A673 (cell line): Measurements from ENCODE around the gene CERS6. TPM values are rescaled to one million over a fixed set of nuclear protein-coding genes. Genes with fewer than 3 reads are reported as not detected.

ENCODE experiments used
- BruUV-seq: library from RNA; stranded (reverse); fragments of 400-500 nt; replicated peaks from 2 replicates; lab custom pipeline; 2021; lab: Mats Ljungman, UMichigan
- CTCF ChIA-PET: fragments of 300-600 bp; sonication (Branson Sonifier 250); formaldehyde crosslinking; loops from one replicate; lab custom pipeline; 2022; ENCODE audit warnings: antibody characterized with exemption; lab: Charles Lee
- POLR2A ChIA-PET: fragments of 300-600 bp; sonication (Branson Sonifier 250); formaldehyde crosslinking; loops from one replicate; lab custom pipeline; 2022; ENCODE audit warnings: antibody characterized with exemption; ENCODE audit not compliant: low non-redundant PET; lab: Charles Lee
- DNase-seq: peaks from one replicate; pipeline ENCODE4 v3.0.0-alpha.2; 2015; ENCODE audit warnings: low spot score
- H3K27ac ChIP-seq: fragments of 200-600 bp; sonication (generic); 2 replicates; pipeline ENCODE4 v1.5.1; 2016; ENCODE audit warnings: mixed run types, low read depth, mild to moderate bottlenecking, mixed read lengths, antibody characterized with exemption, low read length; ENCODE audit not compliant: poor library complexity, severe bottlenecking
- H3K27me3 ChIP-seq: fragments of 200-600 bp; sonication (generic); replicated peaks from 2 replicates; pipeline ENCODE4 v1.6.1; 2017; ENCODE audit warnings: mixed run types, low read depth, mild to moderate bottlenecking, mixed read lengths, antibody characterized with exemption, low read length; ENCODE audit not compliant: insufficient read depth, poor library complexity
- H3K36me3 ChIP-seq: fragments of 200-600 bp; sonication (generic); 2 replicates; pipeline ENCODE4 v1.6.1; 2016; ENCODE audit warnings: mixed run types, mild to moderate bottlenecking, mixed read lengths, antibody characterized with exemption, low read length; ENCODE audit not compliant: insufficient read depth, poor library complexity, severe bottlenecking
- H3K4me1 ChIP-seq: fragments of 200-600 bp; sonication (generic); 2 replicates; pipeline ENCODE4 v1.6.1; 2017; ENCODE audit warnings: mixed run types, mild to moderate bottlenecking, mixed read lengths, antibody characterized with exemption, low read length; ENCODE audit not compliant: insufficient read depth, poor library complexity, severe bottlenecking
- H3K4me3 ChIP-seq: fragments of 200-600 bp; sonication (generic); 2 replicates; pipeline ENCODE4 v1.5.1; 2016; ENCODE audit warnings: low read depth, mixed run types, mild to moderate bottlenecking, mixed read lengths, low read length; ENCODE audit not compliant: poor library complexity, severe bottlenecking
- H3K9me3 ChIP-seq: fragments of 200-600 bp; sonication (generic); 2 replicates; pipeline ENCODE4 v1.6.1; 2016; ENCODE audit warnings: mixed run types, low read depth, mild to moderate bottlenecking, mixed read lengths, antibody characterized with exemption, low read length; ENCODE audit not compliant: poor library complexity, severe bottlenecking
- CTCF ChIP-seq: fragments of 300-800, 200-600 bp; sonication (generic); conservative IDR thresholded peaks from 2 replicates; pipeline ENCODE4 v1.5.1; 2017; ENCODE audit warnings: low read depth, mild to moderate bottlenecking, antibody characterized with exemption, low read length, moderate library complexity, mixed read lengths
- EZH2 ChIP-seq: fragments of 200-600 bp; sonication (generic); IDR thresholded peaks from 2 replicates; pipeline ENCODE4 v1.6.1; 2017; ENCODE audit warnings: borderline replicate concordance, low read depth, mild to moderate bottlenecking, mixed read lengths, antibody characterized with exemption, low read length; ENCODE audit not compliant: poor library complexity, severe bottlenecking
- intact Hi-C: fragments of 100-400 bp; cut with micrococcal nuclease; formaldehyde crosslinking; loops from one replicate; pipeline ENCODE4 v1.10.0; 2022; ENCODE audit not compliant: unreplicated experiment
- total RNA-seq: library from RNA; stranded (reverse); gene quantifications from 2 replicates; pipeline ENCODE4 v1.2.3, GENCODE V29; 2021

The CERS6 gene
- total RNA-seq, 1 experiment from 2014 or later: 12.4 TPM

DNA sequence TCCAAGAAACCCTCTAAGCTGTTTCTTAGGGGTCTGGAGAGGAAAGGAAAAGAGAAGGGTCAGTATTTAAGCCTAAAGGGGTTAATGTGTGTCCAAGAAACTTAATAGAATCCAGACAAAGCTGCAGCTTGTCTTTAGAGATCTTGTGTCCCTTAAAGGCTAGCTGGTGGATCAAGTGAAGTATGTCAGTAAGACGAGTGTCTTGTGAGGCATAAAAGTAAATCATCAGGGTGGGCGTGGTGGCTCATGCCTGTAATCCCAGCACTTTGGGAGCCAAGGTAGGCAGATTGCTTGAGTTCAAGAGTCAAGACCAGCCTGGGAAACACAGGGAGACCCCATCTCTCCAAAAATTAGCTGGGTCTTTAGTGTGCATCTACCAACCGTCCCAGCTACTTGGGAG is 47.8 kb downstream of the CERS6 start:
- Histone ChIP-seq H3K27me3 (no peaks in the 10 kb centered on the region), H3K4me3 (no peak overlapping the region), H3K27ac (no peak overlapping the region), H3K4me1 (no peaks in the 10 kb centered on the region), H3K9me3 (no peaks in the 10 kb centered on the region), H3K36me3 (no peaks in the 10 kb centered on the region)
- no peak for DNase-seq
- intact Hi-C loops: no loop called here
- ChIA-PET POLR2A (no interaction called here), CTCF (no interaction called here)
- BruUV-seq: no TSS peak
- TF ChIP-seq CTCF: no peak
- TF ChIP-seq EZH2: no peak

DNA sequence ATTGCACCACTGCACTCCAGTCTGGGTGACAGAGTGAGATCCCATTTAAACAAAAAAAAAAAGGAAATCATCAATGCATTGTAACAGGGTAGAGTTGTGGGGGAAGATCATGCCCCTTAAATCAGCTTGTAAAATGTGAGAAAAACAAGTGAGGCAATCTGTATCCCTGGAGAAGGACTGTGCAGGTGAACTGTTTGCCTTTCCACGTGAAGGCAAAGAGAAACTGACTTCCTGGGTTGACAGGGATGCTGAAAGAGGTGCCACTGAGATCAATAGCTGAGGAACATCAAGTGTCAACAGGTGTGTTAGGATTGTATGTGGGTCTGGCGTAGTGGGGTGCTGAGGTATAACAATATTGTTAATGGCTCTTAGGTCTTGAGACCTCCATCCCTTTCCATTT is 48.3 kb downstream of the CERS6 start:
- H3K36me3 ChIP-seq: no peaks in the 10 kb centered on the region
- H3K27ac ChIP-seq: no peak overlapping the region
- ChIA-PET POLR2A (no interaction called here), CTCF (no interaction called here)
- no peak for DNase-seq
- H3K27me3 ChIP-seq: no peaks in the 10 kb centered on the region
- H3K4me1 ChIP-seq: no peaks in the 10 kb centered on the region
- H3K9me3 ChIP-seq: no peaks in the 10 kb centered on the region
- no peak overlapping the region for H3K4me3 ChIP-seq
- no peak for TF ChIP-seq EZH2
- no peak for TF ChIP-seq CTCF
- intact Hi-C loops: no loop called here
- no TSS peak for BruUV-seq

DNA sequence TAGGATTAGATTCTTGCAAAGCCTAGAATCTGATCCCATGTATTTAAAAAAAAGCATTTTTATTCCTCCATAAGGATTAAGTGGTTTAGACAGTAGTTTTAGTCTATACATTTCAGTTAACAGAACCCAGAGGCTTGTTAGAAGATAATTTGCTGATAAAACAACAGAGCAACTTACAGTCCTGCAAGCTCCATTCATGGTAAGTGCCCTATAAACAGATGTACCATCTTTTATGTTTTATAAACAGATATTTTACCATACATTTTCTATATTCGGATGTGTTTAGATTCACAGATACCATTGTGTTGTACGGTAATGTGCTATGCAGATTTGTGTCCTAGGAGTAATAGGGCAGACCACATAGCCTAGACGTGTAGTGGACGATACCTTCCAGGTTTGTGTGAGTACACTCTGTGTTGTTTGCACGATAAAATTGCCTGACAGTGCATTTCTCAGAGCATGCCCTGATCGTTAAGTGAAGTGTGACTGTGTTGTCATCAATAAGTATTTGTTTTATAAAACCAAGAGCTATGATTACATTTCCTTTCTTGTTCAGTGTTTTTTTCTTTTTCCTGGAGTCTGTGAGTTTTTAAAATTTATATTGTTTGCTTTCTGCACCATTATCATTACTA is 54.2 kb downstream of the CERS6 start:
- DNase-seq: no peak
- Histone ChIP-seq H3K36me3 (no peaks in the 10 kb centered on the region), H3K27ac (no peak overlapping the region), H3K4me3 (no peak overlapping the region), H3K4me1 (no peaks in the 10 kb centered on the region), H3K9me3 (no peaks in the 10 kb centered on the region), H3K27me3 (no peaks in the 10 kb centered on the region)
- BruUV-seq: no TSS peak
- intact Hi-C loops: no loop called here
- POLR2A ChIA-PET: no interaction called here
- TF ChIP-seq EZH2 (no peak), CTCF (no peak)
- CTCF ChIA-PET: no interaction called here
